MM.1S (cell line): ENCODE measurements around the gene RCOR1.

ENCODE experiments used
- DNase-seq: peaks from one replicate; pipeline ENCODE4 v3.0.0-alpha.2; 2015
- H2AFZ ChIP-seq: fragments of 300-600 bp; sonication (generic); 2 replicates; pipeline ENCODE4 v1.6.0; 2016; ENCODE audit warnings: antibody characterized with exemption, low read length
- H3F3A ChIP-seq: fragments of 300-600 bp; sonication (generic); 2 replicates; pipeline ENCODE4 v1.6.1; 2016; ENCODE audit warnings: mild to moderate bottlenecking, antibody characterized with exemption, low read length, moderate library complexity, mixed read lengths; ENCODE audit not compliant: insufficient read depth
- H3K27ac ChIP-seq: fragments of 300-600 bp; sonication (generic); 2 replicates; pipeline ENCODE4 v1.5.1; 2016; ENCODE audit warnings: mild to moderate bottlenecking, low read length
- H3K27me3 ChIP-seq: fragments of 300-600 bp; sonication (generic); replicated peaks from 2 replicates; pipeline ENCODE4 v1.6.0; 2016; ENCODE audit warnings: low read length; ENCODE audit not compliant: insufficient read depth
- H3K36me3 ChIP-seq: fragments of 300-600 bp; sonication (generic); replicated peaks from 2 replicates; pipeline ENCODE4 v1.6.1; 2016; ENCODE audit warnings: mild to moderate bottlenecking, low read length, mixed read lengths; ENCODE audit not compliant: insufficient read depth
- H3K4me1 ChIP-seq: fragments of 300-600 bp; sonication (generic); 2 replicates; pipeline ENCODE4 v1.6.1; 2016; ENCODE audit warnings: low read length, mixed read lengths
- H3K4me2 ChIP-seq: fragments of 300-600 bp; sonication (generic); 2 replicates; pipeline ENCODE4 v1.6.0; 2016; ENCODE audit warnings: low read depth, low read length
- H3K4me3 ChIP-seq: fragments of 300-600 bp; sonication (generic); 2 replicates; pipeline ENCODE4 v1.5.1; 2016; ENCODE audit warnings: low read length, mixed read lengths
- H3K79me2 ChIP-seq: fragments of 300-600 bp; sonication (generic); 2 replicates; pipeline ENCODE4 v1.6.1; 2016; ENCODE audit warnings: mixed run types, low read length, mixed read lengths
- H3K9ac ChIP-seq: fragments of 300-600 bp; sonication (generic); 2 replicates; pipeline ENCODE4 v1.6.1; 2016; ENCODE audit warnings: low read length, mixed read lengths
- H3K9me2 ChIP-seq: fragments of 300-600 bp; sonication (generic); replicated peaks from 2 replicates; pipeline ENCODE4 v1.6.1; 2016; ENCODE audit warnings: mild to moderate bottlenecking, low read length, mixed read lengths; ENCODE audit not compliant: insufficient read depth
- H3K9me3 ChIP-seq: fragments of 300-600 bp; sonication (generic); replicated peaks from 2 replicates; pipeline ENCODE4 v1.6.1; 2016; ENCODE audit warnings: mild to moderate bottlenecking, low read length, mixed read lengths; ENCODE audit not compliant: insufficient read depth
- H4K20me1 ChIP-seq: fragments of 300-600 bp; sonication (generic); 2 replicates; pipeline ENCODE4 v1.6.1; 2016; ENCODE audit warnings: mild to moderate bottlenecking, low read length, moderate library complexity, mixed read lengths; ENCODE audit not compliant: insufficient read depth
- CTCF ChIP-seq: fragments of 300-600 bp; sonication (generic); IDR thresholded peaks from 2 replicates; pipeline ENCODE4 v1.5.1; 2016; ENCODE audit warnings: antibody characterized with exemption, low read length, mixed read lengths
- EZH2 ChIP-seq: fragments of 300-600 bp; sonication (generic); optimal IDR thresholded peaks from 2 replicates; pipeline ENCODE3; 2017; ENCODE audit warnings: low read depth, mild to moderate bottlenecking, antibody characterized with exemption, low read length, mixed read lengths
- EZH2phosphoT487 ChIP-seq: fragments of 300-600 bp; sonication (generic); IDR thresholded peaks from 2 replicates; pipeline ENCODE4 v1.6.1; 2018; ENCODE audit warnings: antibody characterized with exemption, low read length

RCOR1 gene

GRCh38 chr14:102690509-102691286 is 98.2 kb downstream of the RCOR1 start:
- no peak for TF ChIP-seq EZH2phosphoT487
- TF ChIP-seq CTCF, result no peak
- H3K4me2 ChIP-seq, result no peak overlapping the region
- no peak overlapping the region for H3K27ac ChIP-seq
- no peaks in the 10 kb centered on the region for H4K20me1 ChIP-seq
- H3K36me3 ChIP-seq, result no peaks in the 10 kb centered on the region
- no peaks in the 10 kb centered on the region for H3K27me3 ChIP-seq
- H3K4me3 ChIP-seq, result no peak overlapping the region
- no peaks in the 10 kb centered on the region for H3K9me2 ChIP-seq
- H3K79me2 ChIP-seq, result peaks cover 6% of the 10 kb centered on the region; the same call in 1 of the 2 replicates
- H3F3A ChIP-seq, result no peaks in the 10 kb centered on the region
- H3K9ac ChIP-seq, result no peak overlapping the region
- H3K9me3 ChIP-seq, result no peaks in the 10 kb centered on the region
- no peak overlapping the region for H2AFZ ChIP-seq
- no peak for DNase-seq
- H3K4me1 ChIP-seq, result no peaks in the 10 kb centered on the region

GRCh38 chr14:102691763-102692162 is 99.3 kb downstream of the RCOR1 start:
- no peak overlapping the region for H2AFZ ChIP-seq
- H3F3A ChIP-seq, result no peaks in the 10 kb centered on the region
- no peaks in the 10 kb centered on the region for H3K36me3 ChIP-seq
- no peaks in the 10 kb centered on the region for H3K9me3 ChIP-seq
- H3K9me2 ChIP-seq, result no peaks in the 10 kb centered on the region
- no peak overlapping the region for H3K9ac ChIP-seq
- TF ChIP-seq EZH2phosphoT487, result no peak
- TF ChIP-seq EZH2, result no peak
- no peak for TF ChIP-seq CTCF
- H3K4me3 ChIP-seq, result no peak overlapping the region
- H3K4me2 ChIP-seq, result no peak overlapping the region
- H4K20me1 ChIP-seq, result no peaks in the 10 kb centered on the region
- no peaks in the 10 kb centered on the region for H3K27me3 ChIP-seq
- H3K79me2 ChIP-seq, result peaks cover 10% of the 10 kb centered on the region; the same call in 1 of the 2 replicates
- DNase-seq, result no peak
- no peak overlapping the region for H3K27ac ChIP-seq
- no peaks in the 10 kb centered on the region for H3K4me1 ChIP-seq

- DNase-seq, result no peak
- H3K36me3 ChIP-seq, result no peaks in the 10 kb centered on the region
- H3K9me3 ChIP-seq, result no peaks in the 10 kb centered on the region
- H3K79me2 ChIP-seq, result peaks cover 10% of the 10 kb centered on the region; the same call in 1 of the 2 replicates
- H3K9ac ChIP-seq, result no peak overlapping the region
- H3K4me2 ChIP-seq, result no peak overlapping the region
- no peaks in the 10 kb centered on the region for H3K9me2 ChIP-seq
- H3K4me3 ChIP-seq, result no peak overlapping the region
- no peaks in the 10 kb centered on the region for H3K27me3 ChIP-seq
- H3K4me1 ChIP-seq, result no peaks in the 10 kb centered on the region
- no peaks in the 10 kb centered on the region for H3F3A ChIP-seq
- TF ChIP-seq CTCF (no peak), EZH2 (no peak), EZH2phosphoT487 (no peak)
- no peak overlapping the region for H2AFZ ChIP-seq
- H3K27ac ChIP-seq, result no peak overlapping the region
- no peaks in the 10 kb centered on the region for H4K20me1 ChIP-seq
These were observed 99.9 kb downstream of the RCOR1 start for GRCh38 chr14:102692334-102692733.
